Muscle of arm (tissue), 12 donors: ENCODE results near the gene METTL2A. TPM values are rescaled to one million over a fixed set of nuclear protein-coding genes. Genes with fewer than 3 reads are reported as not detected.
A peak's percentile ranks its signal among the peaks of the same experiment; 100 is the strongest.
"Not testable (repeated sequence)": the region's sequence is repeated elsewhere in the genome, so short reads cannot be mapped to it uniquely, and the experiment has no call there.

Experiments used
- DNase-seq: peaks from one replicate; pipeline ENCODE4 v3.0.0-alpha.2; 2013
- polyA plus RNA-seq, 12 donors: library from polyadenylated mRNA; unstranded; fragments of 120-200 nt; gene quantifications; one replicate each; pipeline ENCODE4 v1.2.1, GENCODE V29; 2013; ENCODE audit not compliant: insufficient read length in 12 of 12

Gene METTL2A
- polyA plus RNA-seq, 12 donors = 13.5 to 173 (median 17.7) TPM

DNA sequence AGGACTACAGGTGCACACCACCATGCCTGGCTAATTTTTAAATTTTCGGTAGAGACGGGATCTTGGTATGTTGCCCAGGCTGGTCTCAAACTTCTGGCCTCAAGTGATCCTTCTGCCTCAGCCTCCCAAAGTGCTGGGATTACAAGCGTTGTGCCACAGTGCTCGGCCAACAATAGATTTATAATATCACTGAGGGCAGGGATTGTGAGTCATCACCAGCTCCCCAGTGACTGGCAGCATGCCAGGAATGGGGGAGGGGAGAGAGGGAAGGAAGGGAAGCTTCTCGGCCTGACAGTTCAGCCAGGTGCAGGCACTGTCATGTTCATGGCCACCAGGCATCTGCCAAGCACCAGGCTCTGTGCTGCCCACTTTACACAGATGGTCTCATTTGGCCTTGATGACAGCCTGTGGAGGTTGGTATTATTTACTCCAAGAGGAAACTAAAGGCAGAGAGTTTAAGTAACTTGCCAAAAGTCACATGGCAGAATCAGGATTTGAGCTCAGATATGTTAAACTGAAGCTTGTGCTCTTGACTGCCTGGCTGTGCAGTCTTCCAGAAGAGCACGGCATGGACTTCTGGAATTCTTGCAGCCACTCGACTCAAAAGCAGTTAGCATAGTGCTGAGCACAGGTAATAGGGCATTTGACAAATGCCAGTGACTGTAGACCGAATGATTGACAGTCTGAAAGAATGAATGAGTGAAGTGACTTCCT is 47.1 kb downstream of the METTL2A start:
- DNase-seq = peak; percentile 27

DNA sequence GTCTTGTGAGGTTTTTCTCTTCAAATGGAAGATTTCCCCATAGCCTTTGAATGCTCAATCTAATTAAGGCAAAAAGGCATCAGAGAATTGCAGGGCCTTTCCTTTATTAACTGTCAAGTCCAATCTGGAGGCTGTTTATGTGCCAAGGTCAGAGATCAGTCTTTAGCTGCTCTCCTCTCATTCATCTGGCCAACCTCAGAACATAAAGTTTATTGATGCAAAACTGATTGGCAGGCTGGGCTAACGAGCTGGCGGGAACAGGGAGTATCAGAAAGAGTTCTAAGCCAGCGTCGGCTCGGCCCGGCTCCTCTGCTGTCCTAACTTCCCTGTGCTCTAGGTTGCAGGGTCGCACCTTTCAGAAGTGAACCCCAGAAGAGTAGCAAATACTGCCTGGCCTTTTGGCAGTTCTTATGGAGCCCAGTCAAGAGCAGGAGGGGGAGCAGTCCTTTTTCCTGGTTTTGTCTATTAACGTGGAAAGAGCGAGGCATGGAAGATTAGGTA is 47.7 kb downstream of the METTL2A start:
- DNase-seq = not testable (repeated sequence)

DNA sequence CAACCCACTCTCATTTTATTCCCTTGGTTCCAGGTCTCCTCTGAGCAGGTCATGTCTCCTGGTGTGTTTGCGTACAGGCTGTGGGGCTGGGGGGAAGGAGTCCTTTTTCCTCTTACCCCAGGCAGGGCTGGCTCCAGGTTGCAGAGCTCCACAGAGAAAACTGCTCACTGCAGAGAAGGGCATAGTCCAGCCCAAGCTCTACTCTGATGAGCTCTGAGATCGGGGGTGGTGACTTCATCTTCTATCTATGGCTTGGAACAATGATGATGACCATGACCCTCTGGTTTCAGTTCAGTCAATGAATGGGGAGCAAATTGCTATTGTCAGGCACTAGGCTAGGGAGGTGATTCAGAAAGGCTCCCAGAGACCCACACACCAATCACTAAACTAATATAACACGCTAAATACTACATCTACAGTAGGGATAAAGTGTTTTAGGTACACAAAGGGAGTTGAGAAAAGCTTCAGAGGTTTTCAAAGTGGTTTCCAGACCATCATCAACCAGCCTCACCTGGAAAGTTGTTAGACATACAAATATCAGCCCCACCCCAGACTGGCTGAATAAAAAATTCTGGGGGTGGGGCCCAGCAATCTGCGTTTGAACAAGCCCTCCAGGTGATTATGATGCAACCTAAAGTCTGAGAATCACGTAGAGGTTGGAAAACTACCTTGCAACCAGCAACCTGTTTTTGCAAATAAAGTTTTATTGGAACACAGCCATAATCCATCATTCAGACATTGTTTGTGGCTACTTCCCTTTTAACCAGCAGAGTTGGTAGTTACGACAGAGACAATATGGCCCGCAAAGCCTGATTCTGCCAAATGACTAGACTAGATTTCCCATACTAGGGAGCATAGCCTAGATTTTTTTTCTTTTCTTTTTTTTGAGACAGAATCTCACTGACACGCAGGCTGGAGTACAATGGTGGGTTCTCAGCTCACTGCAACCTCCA is 49.6 kb downstream of the METTL2A start:
- DNase-seq = not testable (repeated sequence)

GRCh38 chr17:62477111-62477510 is 53.4 kb downstream of the METTL2A start:
- not testable (repeated sequence) for DNase-seq

- DNase-seq = peak; percentile 16
Measured at GRCh38 chr17:62477718-62478408, 54.2 kb downstream of the METTL2A start.

DNA sequence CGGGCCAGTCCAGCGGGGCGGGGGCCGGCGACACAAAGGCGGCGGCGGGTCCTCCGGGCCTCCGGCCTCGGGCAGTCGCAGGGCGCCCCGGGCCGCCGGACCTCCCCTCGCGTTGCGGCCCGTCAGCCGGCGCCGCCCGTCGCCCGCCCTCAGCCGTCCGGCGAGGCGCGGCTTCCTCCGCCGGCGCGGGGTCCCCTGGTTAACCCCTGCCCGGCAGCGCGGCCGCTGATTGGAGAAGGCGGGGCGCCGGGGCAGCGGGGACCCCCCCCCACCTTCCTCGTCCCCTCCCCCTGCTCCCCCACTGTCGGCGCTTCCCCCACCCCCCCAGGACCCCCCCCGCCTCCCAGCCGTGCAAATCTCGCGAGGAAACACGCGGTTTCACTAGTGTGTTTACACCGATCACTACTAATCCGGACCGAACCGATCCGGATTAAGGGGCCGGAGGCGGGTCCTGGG is 54.8 kb downstream of the METTL2A start, which contains the start of gene TLK2:
TSS of gene TLK2 (plus strand) at position 402 of the 456 bp plus-strand sequence. CDS start 2,301 bp downstream, outside the sequence.
- peak; percentile 81 for DNase-seq

DNA sequence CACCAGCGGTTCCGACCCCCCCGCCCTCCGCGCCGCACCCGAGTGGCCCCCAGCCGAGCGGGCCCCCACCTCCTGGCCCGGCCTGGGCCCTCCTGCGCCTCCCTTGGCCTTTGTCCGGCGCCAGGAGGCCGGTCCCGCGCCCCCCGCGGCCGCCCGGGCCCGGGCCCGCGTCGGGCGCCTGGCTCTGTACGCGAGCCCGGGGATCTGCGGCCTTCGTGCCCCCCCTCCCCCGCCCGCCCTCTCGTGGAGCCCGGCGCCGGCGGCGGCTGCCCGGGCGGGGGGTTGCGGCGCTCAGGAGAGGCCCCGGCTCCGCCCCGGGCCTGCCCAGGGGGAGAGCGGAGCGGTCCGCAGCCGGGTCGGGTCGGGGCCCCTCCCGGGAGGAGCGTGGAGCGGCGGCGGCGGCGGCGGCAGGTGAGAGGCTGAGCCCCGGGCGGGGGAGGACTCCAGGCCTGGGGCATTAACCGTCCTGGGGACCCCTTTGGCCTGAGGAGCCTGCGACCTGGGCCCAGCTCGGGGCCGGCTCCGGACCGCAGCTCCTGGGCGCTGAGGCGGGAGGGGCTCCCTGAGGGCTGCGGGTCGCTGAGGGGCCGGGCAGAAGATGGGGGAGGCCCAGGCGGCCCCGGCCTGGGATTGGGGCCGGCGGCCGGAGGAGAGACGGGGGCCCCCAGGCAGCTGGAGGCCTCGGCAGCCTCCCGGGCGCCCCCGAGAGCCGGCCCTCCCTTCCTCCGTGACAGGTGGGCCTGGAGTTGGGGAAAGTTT is 55.4 kb downstream of the METTL2A start:
- DNase-seq = not testable (repeated sequence)

DNA sequence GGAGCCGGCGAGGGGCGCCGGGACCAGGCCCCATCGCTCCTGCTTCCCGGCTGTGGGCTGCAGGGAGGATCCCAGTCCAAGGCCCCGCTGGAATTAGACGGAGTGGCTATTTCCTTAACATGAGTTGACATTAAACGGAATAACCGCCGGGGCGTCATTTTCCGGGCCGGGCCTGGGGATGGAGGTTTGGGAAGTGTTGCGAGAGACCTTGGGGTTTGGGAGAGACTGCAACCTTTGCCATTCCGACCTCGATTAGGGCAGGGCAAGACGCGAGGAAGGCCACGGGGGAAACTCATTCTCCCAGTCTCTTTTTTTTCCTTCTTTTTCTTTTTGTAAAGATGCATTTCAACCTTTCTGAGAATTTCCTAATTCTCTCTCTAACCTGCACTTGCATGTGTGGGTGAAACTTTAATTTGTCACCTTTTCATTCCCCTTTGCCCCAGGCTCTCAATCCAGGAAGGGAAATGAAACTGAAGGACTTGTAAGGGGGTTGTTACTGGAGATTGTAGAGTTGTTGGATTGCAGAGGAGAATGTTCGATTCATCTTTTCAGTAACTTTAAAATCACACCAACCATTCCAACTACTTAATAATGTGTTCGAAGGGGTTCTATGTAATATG is 56.1 kb downstream of the METTL2A start:
- peak; percentile 35 for DNase-seq

GRCh38 chr17:62482553-62482952 is 58.9 kb downstream of the METTL2A start:
- not testable (repeated sequence) for DNase-seq

DNA sequence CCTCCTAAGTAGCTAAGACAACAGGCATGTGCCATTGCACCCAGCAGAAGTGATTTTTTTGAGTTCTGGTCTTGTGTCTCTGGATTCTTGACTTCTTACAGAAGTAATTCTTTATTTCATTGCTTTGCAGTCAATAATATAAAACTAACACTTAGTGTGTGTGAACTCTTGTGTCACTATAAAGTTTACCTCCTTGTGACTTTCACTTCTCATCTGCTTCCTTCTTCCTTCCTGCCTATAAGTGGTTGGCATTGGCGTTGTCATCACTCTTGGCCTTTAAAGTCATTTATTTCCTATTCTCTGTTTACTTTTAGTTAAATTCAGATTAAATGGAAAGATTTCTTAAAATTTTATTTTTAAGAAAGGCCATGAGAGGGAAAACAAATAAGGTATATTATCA is 67.3 kb downstream of the METTL2A start:
- DNase-seq = not testable (repeated sequence)

GRCh38 chr17:62493049-62493655 is 69.5 kb downstream of the METTL2A start:
- not testable (repeated sequence) for DNase-seq

GRCh38 chr17:62494073-62494472 is 70.4 kb downstream of the METTL2A start:
- not testable (repeated sequence) for DNase-seq

DNA sequence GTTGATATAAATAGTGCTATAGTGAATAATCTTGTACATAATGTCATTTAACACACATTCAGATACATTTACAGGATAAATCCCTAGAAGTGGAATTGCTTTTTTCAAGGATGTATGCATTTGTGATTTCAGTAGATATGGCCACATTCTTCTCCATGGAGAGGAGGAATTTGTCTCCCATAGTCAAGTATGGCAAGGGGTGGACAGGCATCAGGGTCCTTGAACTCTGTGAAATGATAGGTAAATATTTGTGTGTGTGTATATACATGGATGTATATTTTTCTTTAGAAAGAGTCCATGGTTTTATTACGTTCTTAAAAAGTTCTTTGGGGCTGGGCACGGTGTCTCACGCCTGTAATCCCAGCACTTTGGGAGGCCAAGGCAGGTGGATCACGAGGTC is 72.6 kb downstream of the METTL2A start:
- not testable (repeated sequence) for DNase-seq

GRCh38 chr17:62498796-62499195 is 75.1 kb downstream of the METTL2A start:
- DNase-seq = not testable (repeated sequence)

Other genes with a start within 250 kb of the METTL2A start
- gene EFCAB3, start 43.3 kb upstream of the METTL2A start, polyA plus RNA-seq = under 1 TPM in 3 of 12 donors, not detected in 9; 0.08 to 0.19 (median 0.17) TPM
- 10 to 100 TPM in 11 of 12 donors, not detected in 1; 42.9 to 65.0 (median 51.0) TPM for gene TLK2, start 54.9 kb downstream of the METTL2A start, polyA plus RNA-seq
- gene MRC2, start 203.8 kb downstream of the METTL2A start, polyA plus RNA-seq = 100 to 1,000 TPM; 105 to 196 (median 128) TPM